GM23248 (cell line): ENCODE results near the gene DCTN1. TPM values are rescaled to one million over a fixed set of nuclear protein-coding genes. Genes with fewer than 3 reads are reported as not detected.
A peak's percentile ranks its signal among the peaks of the same experiment; 100 is the strongest.

Source experiments
- DNase-seq: peaks from one replicate; pipeline ENCODE4 v3.0.0-alpha.2; 2015
- H2AFZ ChIP-seq: fragments of 200-600 bp; sonication (generic); 2 replicates; pipeline ENCODE4 v1.6.1; 2016; ENCODE audit warnings: antibody characterized with exemption
- H3F3A ChIP-seq: fragments of 200-600 bp; sonication (generic); 2 replicates; pipeline ENCODE4 v1.6.1; 2016; ENCODE audit warnings: mild to moderate bottlenecking, antibody characterized with exemption, mixed run types; ENCODE audit not compliant: insufficient read depth
- H3K27ac ChIP-seq: fragments of 200-600 bp; sonication (generic); 2 replicates; pipeline ENCODE4 v1.5.1; 2016; ENCODE audit warnings: mild to moderate bottlenecking
- H3K27me3 ChIP-seq: fragments of 200-600 bp; sonication (generic); replicated peaks from 2 replicates; pipeline ENCODE4 v1.6.1; 2016; ENCODE audit warnings: mild to moderate bottlenecking; ENCODE audit not compliant: insufficient read depth
- H3K36me3 ChIP-seq: fragments of 200-600 bp; sonication (generic); 2 replicates; pipeline ENCODE4 v1.6.1; 2016; ENCODE audit warnings: low read depth, mild to moderate bottlenecking
- H3K4me1 ChIP-seq: fragments of 200-600 bp; sonication (generic); 2 replicates; pipeline ENCODE4 v1.6.1; 2016; ENCODE audit warnings: mild to moderate bottlenecking; ENCODE audit not compliant: insufficient read depth
- H3K4me2 ChIP-seq: fragments of 200-600 bp; sonication (generic); one replicate; pipeline ENCODE4 v1.6.1; 2016; ENCODE audit warnings: mild to moderate bottlenecking; ENCODE audit not compliant: unreplicated experiment
- H3K4me3 ChIP-seq: fragments of 200-600 bp; sonication (generic); 2 replicates; pipeline ENCODE4 v1.5.1; 2016; ENCODE audit warnings: mild to moderate bottlenecking
- H3K79me2 ChIP-seq: fragments of 200-600 bp; sonication (generic); 2 replicates; pipeline ENCODE4 v1.6.1; 2016; ENCODE audit warnings: mild to moderate bottlenecking; ENCODE audit not compliant: insufficient read depth
- H3K9ac ChIP-seq: fragments of 200-600 bp; sonication (generic); 2 replicates; pipeline ENCODE4 v1.6.1; 2016; ENCODE audit warnings: mild to moderate bottlenecking
- H3K9me2 ChIP-seq: fragments of 200-600 bp; sonication (generic); 2 replicates; pipeline ENCODE4 v1.6.1; 2016; ENCODE audit warnings: mixed run types, mild to moderate bottlenecking, moderate library complexity; ENCODE audit not compliant: insufficient read depth
- H3K9me3 ChIP-seq: fragments of 200-600 bp; sonication (generic); one replicate; pipeline ENCODE4 v1.6.1; 2017; ENCODE audit warnings: low read depth
- H4K20me1 ChIP-seq: fragments of 200-600 bp; sonication (generic); 2 replicates; pipeline ENCODE4 v1.6.0; 2016; ENCODE audit not compliant: insufficient read depth
- EZH2 ChIP-seq: fragments of 200-600 bp; sonication (generic); IDR thresholded peaks from 2 replicates; pipeline ENCODE4 v1.6.1; 2018; ENCODE audit warnings: antibody characterized with exemption, mild to moderate bottlenecking; ENCODE audit not compliant: insufficient read depth, poor library complexity, severe bottlenecking
- EZH2phosphoT487 ChIP-seq: fragments of 200-600 bp; sonication (generic); IDR thresholded peaks from 2 replicates; pipeline ENCODE4 v1.6.1; 2018; ENCODE audit warnings: antibody characterized with exemption, moderate library complexity, mild to moderate bottlenecking, low read depth; ENCODE audit not compliant: insufficient read depth
- WGBS, 2 experiments: methylation state at CpG; one replicate each; pipeline ENCODE4 v1.1.6; 2015 to 2017; ENCODE audit warnings: low lambda C conversion rate in 2 of 2, low coverage in 1 of 2; ENCODE audit errors: missing lambda C conversion rate in 2 of 2; 5-methylcytosine and 5-hydroxymethylcytosine counted together
- in situ Hi-C: fragments of 300-500 bp; cut with MboI; formaldehyde crosslinking; loops from 2 replicates; pipeline ENCODE4 v1.15.0; 2020
- polyA plus RNA-seq: library from polyadenylated mRNA; unstranded; fragments of >200 nt; fragmentation: Nextera tagmentation; extraction: Ambion mirVana; gene quantifications from 2 replicates; pipeline ENCODE4 v1.2.1, GENCODE V29; 2016
- total RNA-seq: library from RNA; depleted of rRNA; stranded (reverse); fragments of >200 nt; shearing (Covaris generic); gene quantifications from 2 replicates; pipeline ENCODE4 v1.2.3, GENCODE V29; 2014

Gene DCTN1
- total and polyA plus RNA-seq, 2 experiments from 2014 or later: 169 to 176 TPM

- in situ Hi-C loops: no loop called here
- peak; percentile 37 for DNase-seq
Measured at GRCh38 chr2:74415762-74416395, 35.8 kb upstream of the DCTN1 start.

DNA sequence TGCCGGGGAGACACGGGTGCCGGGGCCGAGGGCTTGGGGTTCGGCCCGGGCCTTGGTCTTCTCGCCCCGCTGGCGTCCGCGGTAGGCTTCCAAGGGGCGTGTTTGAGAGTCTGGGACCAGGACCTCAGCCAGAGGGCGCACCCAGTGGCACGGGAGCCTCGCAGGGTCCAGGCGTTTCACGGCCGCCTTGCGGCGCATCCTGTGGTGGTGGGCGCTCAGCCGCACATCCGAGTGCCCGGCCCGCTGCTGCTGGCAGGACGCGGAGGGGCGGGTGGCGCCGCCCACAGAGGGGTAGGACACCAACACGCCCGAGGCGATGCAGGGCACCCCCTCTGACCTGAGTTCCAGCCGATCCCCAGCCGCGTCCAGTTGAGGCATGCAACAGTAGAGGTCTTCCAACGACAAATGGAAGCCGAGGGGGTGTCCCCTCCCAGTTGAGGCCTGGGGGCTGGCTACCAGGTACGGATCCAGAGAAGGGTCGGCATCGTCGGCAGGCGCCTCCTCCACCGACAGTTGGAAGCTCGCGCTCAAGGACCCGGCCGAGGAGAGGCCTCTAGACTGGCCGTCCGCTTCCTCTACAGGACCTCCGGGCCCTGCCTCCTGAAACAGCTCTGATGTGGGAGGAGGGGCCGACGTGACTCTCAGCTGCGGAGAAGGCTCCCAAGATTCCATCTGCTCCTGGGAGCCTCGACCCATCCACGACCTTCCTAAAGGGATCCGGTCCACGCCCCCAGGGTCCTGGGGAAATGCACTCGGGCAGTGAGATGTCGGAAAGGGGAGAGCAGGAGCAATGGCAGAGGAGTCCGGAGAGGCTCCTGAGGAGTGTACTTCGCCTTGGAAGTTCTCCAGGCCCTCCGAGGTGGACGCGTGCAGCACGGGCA, 35.0 kb upstream of the DCTN1 start:
- Histone ChIP-seq H3K36me3 (no peaks in the 10 kb centered on the region), H3K4me2 (peak overlapping the region; percentile 80), H3K9ac (peak overlapping the region; percentile 82), H3K9me3 (no peaks in the 10 kb centered on the region), H4K20me1 (no peaks in the 10 kb centered on the region), H3K4me3 (peak overlapping the region; percentile 71), H3K27me3 (no peaks in the 10 kb centered on the region), H2AFZ (peak overlapping the region; percentile 96), H3K4me1 (peaks cover 7% of the 10 kb centered on the region; the same call in 1 of the 2 replicates), H3K9me2 (no peaks in the 10 kb centered on the region), H3F3A (peaks cover under 1% of the 10 kb centered on the region; the same call in 1 of the 2 replicates), H3K27ac (peak overlapping the region; percentile 14; the same call in 1 of the 2 replicates), H3K79me2 (no peaks in the 10 kb centered on the region)
- TF ChIP-seq EZH2phosphoT487 (no peak), EZH2 (no peak)
- DNase-seq: peak; percentile 74
- in situ Hi-C loops: no loop called here
- 5 to 6% methylated on average over 56 to 60 of the region's 66 CpGs for WGBS, 2 experiments

More at GRCh38 chr2:74415762-74416395, 35.8 kb upstream of the DCTN1 start:
- Histone ChIP-seq H3K9me3 (no peaks in the 10 kb centered on the region), H3F3A (peaks cover 9% of the 10 kb centered on the region; the same call in 1 of the 2 replicates), H4K20me1 (no peaks in the 10 kb centered on the region), H3K27ac (no peak overlapping the region), H3K4me2 (peak overlapping the region; percentile 80), H3K9ac (peak overlapping the region; percentile 82), H3K4me3 (peak overlapping the region; percentile 71), H2AFZ (peak overlapping the region; percentile 96), H3K27me3 (no peaks in the 10 kb centered on the region), H3K36me3 (no peaks in the 10 kb centered on the region), H3K4me1 (peaks cover 13% of the 10 kb centered on the region; the same call in 1 of the 2 replicates), H3K79me2 (no peaks in the 10 kb centered on the region), H3K9me2 (no peaks in the 10 kb centered on the region)
- TF ChIP-seq EZH2 (no peak), EZH2phosphoT487 (no peak)
- 61 to 68% methylated on average over 30 to 35 of the region's 35 CpGs for WGBS, 2 experiments

DNA sequence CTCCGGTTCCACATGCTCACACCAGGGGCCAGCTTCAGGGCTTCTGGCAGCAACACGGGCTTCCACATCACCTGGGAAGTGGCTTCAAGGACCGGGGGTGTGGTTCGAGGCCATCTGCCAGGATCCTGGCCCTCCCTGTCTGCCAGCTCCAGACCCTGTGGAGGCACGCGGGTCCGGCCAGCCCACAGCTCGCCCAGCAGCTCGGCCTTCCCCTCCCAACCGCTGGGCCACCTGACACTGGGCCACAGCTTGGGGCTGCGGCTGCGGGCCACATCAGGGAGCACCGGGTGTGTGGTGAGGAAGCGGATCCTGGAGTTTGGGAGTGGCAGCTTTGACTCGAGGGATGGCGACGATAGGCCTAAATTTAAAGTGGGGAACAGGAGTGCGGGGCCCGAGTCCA, 34.3 kb upstream of the DCTN1 start:
- no peaks in the 10 kb centered on the region for H3K9me3 ChIP-seq
- DNase-seq: no peak
- H3F3A ChIP-seq: no peaks in the 10 kb centered on the region
- no peaks in the 10 kb centered on the region for H3K27me3 ChIP-seq
- TF ChIP-seq EZH2: no peak
- TF ChIP-seq EZH2phosphoT487: no peak
- no peaks in the 10 kb centered on the region for H3K36me3 ChIP-seq
- H4K20me1 ChIP-seq: no peaks in the 10 kb centered on the region
- H3K4me1 ChIP-seq: peaks cover 7% of the 10 kb centered on the region; the same call in 1 of the 2 replicates
- WGBS, 2 experiments: 25 to 28% methylated on average over 18 to 19 of the region's 19 CpGs
- H3K79me2 ChIP-seq: no peaks in the 10 kb centered on the region
- in situ Hi-C loops: no loop called here
- H3K9me2 ChIP-seq: no peaks in the 10 kb centered on the region
- H3K27ac ChIP-seq: no peak overlapping the region
- H3K4me2 ChIP-seq: peak overlapping the region; percentile 80
- peak overlapping the region; percentile 96 for H2AFZ ChIP-seq
- peak overlapping the region; percentile 71 for H3K4me3 ChIP-seq
- peak overlapping the region; percentile 82 for H3K9ac ChIP-seq

- DNase-seq: no peak
- no peak overlapping the region for H3K9ac ChIP-seq
- peaks cover 7% of the 10 kb centered on the region; the same call in 1 of the 2 replicates for H3K4me1 ChIP-seq
- H3K79me2 ChIP-seq: no peaks in the 10 kb centered on the region
- no peaks in the 10 kb centered on the region for H3K9me2 ChIP-seq
- TF ChIP-seq EZH2phosphoT487 (no peak), EZH2 (no peak)
- no peak overlapping the region for H3K4me3 ChIP-seq
- no peak overlapping the region for H3K27ac ChIP-seq
- no peaks in the 10 kb centered on the region for H3K27me3 ChIP-seq
- in situ Hi-C loops: no loop called here
- H2AFZ ChIP-seq: no peak overlapping the region
- H3F3A ChIP-seq: no peaks in the 10 kb centered on the region
- H3K9me3 ChIP-seq: no peaks in the 10 kb centered on the region
- 78 to 80% methylated on average over 8 of the region's 8 CpGs for WGBS, 2 experiments
- H3K4me2 ChIP-seq: no peak overlapping the region
- H4K20me1 ChIP-seq: no peaks in the 10 kb centered on the region
- no peaks in the 10 kb centered on the region for H3K36me3 ChIP-seq
Measured at GRCh38 chr2:74413001-74413698, 33.0 kb upstream of the DCTN1 start.
